ENCODE measurements around the gene COX7A2L.

Gene COX7A2L

DNA sequence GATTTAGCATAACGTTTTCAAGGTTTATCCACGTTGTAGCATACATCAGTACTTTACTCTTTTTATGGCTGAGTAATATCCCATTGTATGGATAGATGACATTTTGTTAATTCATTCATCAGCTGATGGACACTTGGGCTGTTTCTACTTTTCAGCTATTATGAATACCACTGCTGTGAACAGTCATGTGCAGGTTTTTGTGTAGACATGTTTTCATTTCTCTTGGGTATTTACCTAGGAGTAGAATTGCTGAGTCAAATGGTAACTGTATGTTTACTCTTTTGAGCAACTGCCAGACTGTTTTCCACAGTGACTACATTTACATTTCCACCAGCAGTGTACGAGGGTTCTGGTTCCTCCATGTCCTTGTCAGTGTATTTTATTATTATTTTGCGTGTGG, 33.9 kb downstream of the COX7A2L start:
- no peak for DNase-seq (ENCODE audit: extremely low read depth, low read depth)

DNA sequence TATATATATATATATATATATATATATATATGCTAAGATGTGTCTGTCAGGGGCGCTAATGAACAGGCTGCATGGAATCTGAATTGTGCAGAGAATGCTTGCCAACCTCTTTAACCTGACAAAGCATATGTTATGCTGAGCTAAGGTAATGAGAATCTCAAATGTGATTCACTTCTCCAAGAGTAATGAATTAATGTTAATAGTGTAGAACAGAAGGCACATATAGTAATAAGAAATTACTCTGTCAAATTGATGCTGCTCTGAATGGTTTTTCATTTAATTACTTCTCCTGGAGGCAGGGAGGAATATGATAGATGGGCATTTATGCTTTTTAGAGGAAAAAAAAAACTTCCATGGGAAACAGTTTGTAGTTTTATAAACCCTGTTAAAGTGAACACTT, 35.4 kb downstream of the COX7A2L start:
- TF ChIP-seq, protein P1, sequence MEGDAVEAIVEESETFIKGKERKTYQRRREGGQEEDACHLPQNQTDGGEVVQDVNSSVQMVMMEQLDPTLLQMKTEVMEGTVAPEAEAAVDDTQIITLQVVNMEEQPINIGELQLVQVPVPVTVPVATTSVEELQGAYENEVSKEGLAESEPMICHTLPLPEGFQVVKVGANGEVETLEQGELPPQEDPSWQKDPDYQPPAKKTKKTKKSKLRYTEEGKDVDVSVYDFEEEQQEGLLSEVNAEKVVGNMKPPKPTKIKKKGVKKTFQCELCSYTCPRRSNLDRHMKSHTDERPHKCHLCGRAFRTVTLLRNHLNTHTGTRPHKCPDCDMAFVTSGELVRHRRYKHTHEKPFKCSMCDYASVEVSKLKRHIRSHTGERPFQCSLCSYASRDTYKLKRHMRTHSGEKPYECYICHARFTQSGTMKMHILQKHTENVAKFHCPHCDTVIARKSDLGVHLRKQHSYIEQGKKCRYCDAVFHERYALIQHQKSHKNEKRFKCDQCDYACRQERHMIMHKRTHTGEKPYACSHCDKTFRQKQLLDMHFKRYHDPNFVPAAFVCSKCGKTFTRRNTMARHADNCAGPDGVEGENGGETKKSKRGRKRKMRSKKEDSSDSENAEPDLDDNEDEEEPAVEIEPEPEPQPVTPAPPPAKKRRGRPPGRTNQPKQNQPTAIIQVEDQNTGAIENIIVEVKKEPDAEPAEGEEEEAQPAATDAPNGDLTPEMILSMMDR (IDR thresholded peaks at IDR 0.05; ENCODE audit: low read depth, low read length, missing control alignments), result no peak
- no peak for DNase-seq (ENCODE audit: extremely low read depth, low read depth)
- H3K4me3 ChIP-seq (replicated peaks; ENCODE audit: low read depth, low read length), result no peak overlapping the region

More for the DNA sequence above, 33.9 kb downstream of the COX7A2L start:
- TF ChIP-seq, protein P1 (IDR thresholded peaks at IDR 0.05; ENCODE audit: low read depth, low read length, missing control alignments), result no peak
- H3K4me3 ChIP-seq (replicated peaks; ENCODE audit: low read depth, low read length), result no peak overlapping the region

DNA sequence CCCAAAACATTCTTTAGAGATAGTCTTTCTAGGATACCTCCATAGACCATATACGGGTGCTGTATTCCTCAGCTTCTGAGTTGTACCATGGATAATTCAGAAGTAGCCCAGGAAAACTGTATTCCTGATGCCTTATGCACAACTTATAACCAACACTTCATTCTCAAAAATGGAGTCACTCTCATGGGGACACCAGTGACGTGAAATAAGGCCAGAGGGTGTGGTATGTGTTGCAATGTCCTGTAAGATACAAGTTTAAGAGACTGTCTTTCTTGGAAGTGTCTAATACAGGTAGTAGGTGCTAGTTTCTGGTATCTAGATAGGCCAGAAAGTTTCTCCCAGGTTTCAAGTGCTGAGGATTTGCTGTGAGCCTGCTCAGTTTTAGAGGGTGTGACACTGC, 36.1 kb downstream of the COX7A2L start:
- DNase-seq (ENCODE audit: extremely low read depth, low read depth), result no peak
- TF ChIP-seq, protein P1 (IDR thresholded peaks at IDR 0.05; ENCODE audit: low read depth, low read length, missing control alignments), result no peak
- no peak overlapping the region for H3K4me3 ChIP-seq (replicated peaks; ENCODE audit: low read depth, low read length)

DNA sequence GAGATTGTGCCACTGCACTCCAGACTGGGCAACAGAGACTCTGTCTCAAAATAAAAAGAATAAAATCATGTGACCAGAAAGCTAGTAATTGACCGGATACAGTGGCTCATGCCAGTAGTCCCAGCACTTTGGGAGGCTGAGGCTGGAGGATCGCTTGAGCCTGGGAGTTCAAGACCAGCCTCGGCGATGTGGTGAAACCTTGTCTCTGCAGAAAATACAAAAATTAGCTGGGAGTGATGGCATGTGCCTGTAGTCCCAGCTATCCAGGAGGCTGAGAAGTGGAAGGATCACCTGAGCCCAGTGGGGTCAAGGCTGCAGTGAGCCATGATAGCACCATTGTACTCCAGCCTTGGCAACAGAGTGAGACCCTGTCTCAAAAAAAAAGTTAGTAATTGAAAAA, 36.8 kb downstream of the COX7A2L start:
- TF ChIP-seq, protein P1 (IDR thresholded peaks at IDR 0.05; ENCODE audit: low read depth, low read length, missing control alignments), result no peak
- no peak overlapping the region for H3K4me3 ChIP-seq (replicated peaks; ENCODE audit: low read depth, low read length)
- no peak for DNase-seq (ENCODE audit: extremely low read depth, low read depth)

DNA sequence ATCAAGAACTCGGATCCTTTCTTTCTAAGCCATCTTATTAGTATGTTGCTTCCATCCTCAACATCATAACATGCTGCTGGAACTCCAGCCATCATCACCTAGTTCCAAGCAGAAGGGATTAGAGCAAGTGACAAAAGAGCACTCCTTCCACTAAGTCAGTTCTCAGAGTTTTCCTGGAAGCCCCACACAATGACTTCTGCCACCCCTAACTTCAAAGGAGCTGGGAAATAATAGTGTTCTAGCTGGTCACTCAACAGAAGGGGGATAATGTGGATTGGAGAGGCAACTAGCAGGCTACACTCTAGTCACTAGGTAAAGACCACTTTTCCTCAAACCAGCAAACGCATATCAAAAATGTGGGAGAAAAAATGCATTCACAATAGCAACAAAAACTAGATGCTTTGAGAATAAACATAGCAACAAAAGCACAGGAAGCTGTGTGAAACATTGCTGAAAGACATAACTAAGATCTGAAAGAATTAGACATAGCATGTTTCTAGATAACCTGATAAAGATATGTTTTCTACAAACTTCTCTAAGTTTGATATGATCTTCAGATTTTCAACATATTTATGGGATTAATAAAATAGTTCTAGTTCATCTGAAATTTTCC, 39.5 kb downstream of the COX7A2L start:
- no peak overlapping the region for H3K4me3 ChIP-seq (replicated peaks; ENCODE audit: low read depth, low read length)
- TF ChIP-seq, protein P1 (IDR thresholded peaks at IDR 0.05; ENCODE audit: low read depth, low read length, missing control alignments), result no peak
- no peak for DNase-seq (ENCODE audit: extremely low read depth, low read depth)

DNA sequence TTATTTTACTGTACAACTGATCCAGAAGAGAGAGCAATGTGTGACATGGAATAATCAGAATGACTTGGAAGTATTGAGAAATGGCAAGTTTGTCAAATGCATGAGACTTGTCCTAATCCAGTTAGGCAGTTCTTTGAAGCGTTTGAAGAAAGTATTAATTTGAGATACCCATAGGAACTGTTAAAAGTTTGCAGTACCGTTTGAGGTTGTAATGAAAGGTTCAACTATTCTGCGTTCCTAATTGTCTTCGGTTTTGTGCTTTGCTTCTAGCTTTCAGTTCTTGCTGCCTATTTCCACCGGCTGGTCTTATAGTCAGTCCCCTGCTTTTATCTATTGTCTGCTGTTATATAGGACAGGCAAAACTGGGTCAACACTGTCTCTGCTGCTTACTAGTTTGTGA, 41.8 kb downstream of the COX7A2L start:
- TF ChIP-seq, protein P1 (IDR thresholded peaks at IDR 0.05; ENCODE audit: low read depth, low read length, missing control alignments), result no peak
- no peak overlapping the region for H3K4me3 ChIP-seq (replicated peaks; ENCODE audit: low read depth, low read length)
- no peak for DNase-seq (ENCODE audit: extremely low read depth, low read depth)

DNA sequence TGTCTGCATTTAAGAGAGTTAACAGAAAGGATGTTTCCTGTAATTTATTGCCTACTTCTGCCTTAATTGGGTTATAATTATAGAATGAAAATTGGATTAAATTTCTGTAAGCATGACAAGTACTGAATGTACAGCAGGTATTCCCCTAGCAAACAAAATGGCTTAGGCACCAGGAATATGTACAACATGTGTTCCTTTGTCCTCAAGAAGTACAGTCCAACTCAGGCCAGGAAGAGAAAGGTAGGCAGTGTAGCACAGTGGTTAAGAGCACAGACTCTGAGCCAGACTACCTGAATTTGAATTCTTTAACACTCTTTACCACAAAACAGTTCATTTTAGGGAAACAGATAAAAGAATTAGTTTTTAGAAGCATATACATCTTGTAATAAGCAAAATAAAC, 43.1 kb downstream of the COX7A2L start:
- H3K4me3 ChIP-seq (replicated peaks; ENCODE audit: low read depth, low read length), result no peak overlapping the region
- TF ChIP-seq, protein P1 (IDR thresholded peaks at IDR 0.05; ENCODE audit: low read depth, low read length, missing control alignments), result no peak
- DNase-seq (ENCODE audit: extremely low read depth, low read depth), result no peak
